Measurements from ENCODE around the gene PDE11A. TPM values are rescaled to one million over a fixed set of nuclear protein-coding genes. Genes with fewer than 3 reads are reported as not detected.
"Not testable (repeated sequence)": the region's sequence is repeated elsewhere in the genome, so short reads cannot be mapped to it uniquely, and the experiment has no call there.

The PDE11A gene
- total and polyA plus RNA-seq, 10 donors = 0.02 to 1.2 (median 0.22) TPM; not detected in 3

GRCh38 chr2:177970670-177971454, 101.7 kb downstream of the PDE11A start:
- Histone ChIP-seq H3K9me3 (peaks cover 0 to 4% (median 0%) of the 10 kb centered on the region in 8 donors), H3K4me1 (no peaks in the 10 kb centered on the region), H3K36me3 (no peaks in the 10 kb centered on the region), H3K27ac (no peak overlapping the region), H3K4me3 (no peak overlapping the region), H3K27me3 (replicated peaks in 1 of 7) (no peaks in the 10 kb centered on the region)
- intact Hi-C loops (cut with DNase I; ENCODE audit: low total_unique reads) = no loop called here
- WGBS, 5 donors = 86 to 93% (median 87%) methylated on average over 3 of the region's 3 CpGs
- TF ChIP-seq, protein P1, sequence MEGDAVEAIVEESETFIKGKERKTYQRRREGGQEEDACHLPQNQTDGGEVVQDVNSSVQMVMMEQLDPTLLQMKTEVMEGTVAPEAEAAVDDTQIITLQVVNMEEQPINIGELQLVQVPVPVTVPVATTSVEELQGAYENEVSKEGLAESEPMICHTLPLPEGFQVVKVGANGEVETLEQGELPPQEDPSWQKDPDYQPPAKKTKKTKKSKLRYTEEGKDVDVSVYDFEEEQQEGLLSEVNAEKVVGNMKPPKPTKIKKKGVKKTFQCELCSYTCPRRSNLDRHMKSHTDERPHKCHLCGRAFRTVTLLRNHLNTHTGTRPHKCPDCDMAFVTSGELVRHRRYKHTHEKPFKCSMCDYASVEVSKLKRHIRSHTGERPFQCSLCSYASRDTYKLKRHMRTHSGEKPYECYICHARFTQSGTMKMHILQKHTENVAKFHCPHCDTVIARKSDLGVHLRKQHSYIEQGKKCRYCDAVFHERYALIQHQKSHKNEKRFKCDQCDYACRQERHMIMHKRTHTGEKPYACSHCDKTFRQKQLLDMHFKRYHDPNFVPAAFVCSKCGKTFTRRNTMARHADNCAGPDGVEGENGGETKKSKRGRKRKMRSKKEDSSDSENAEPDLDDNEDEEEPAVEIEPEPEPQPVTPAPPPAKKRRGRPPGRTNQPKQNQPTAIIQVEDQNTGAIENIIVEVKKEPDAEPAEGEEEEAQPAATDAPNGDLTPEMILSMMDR (IDR thresholded peaks at IDR 0.05 in 8 of 11, conservative IDR thresholded peaks at IDR 0.05 in 3 of 11) = no peak
- TF ChIP-seq POLR2AphosphoS5 (IDR thresholded peaks at IDR 0.05) = no peak
- TF ChIP-seq POLR2A (IDR thresholded peaks at IDR 0.05) = no peak
- DNase-seq = no peak

GRCh38 chr2:177964892-177965291, 107.7 kb downstream of the PDE11A start:
- Histone ChIP-seq H3K27ac (no peak overlapping the region), H3K9me3 (peaks cover 0 to 4% (median 0%) of the 10 kb centered on the region in 8 donors), H3K4me1 (no peaks in the 10 kb centered on the region), H3K4me3 (no peak overlapping the region), H3K36me3 (no peaks in the 10 kb centered on the region), H3K27me3 (replicated peaks in 1 of 7) (no peaks in the 10 kb centered on the region)
- intact Hi-C loops (cut with DNase I; ENCODE audit: low total_unique reads) = no loop called here
- 40 to 85% (median 65%) methylated on average over 1 of the region's 1 CpG for WGBS, 5 donors
- TF ChIP-seq POLR2A (IDR thresholded peaks at IDR 0.05) (no peak), POLR2AphosphoS5 (IDR thresholded peaks at IDR 0.05) (no peak)
- TF ChIP-seq, protein P1 (IDR thresholded peaks at IDR 0.05 in 8 of 11, conservative IDR thresholded peaks at IDR 0.05 in 3 of 11) = no peak
- DNase-seq = no peak

GRCh38 chr2:177952151-177952550, 120.4 kb downstream of the PDE11A start:
- Histone ChIP-seq H3K27me3 (replicated peaks in 1 of 7) (peaks cover 0 to 6% (median 0%) of the 10 kb centered on the region in 7 donors), H3K4me3 (no peak overlapping the region), H3K4me1 (no peaks in the 10 kb centered on the region), H3K9me3 (peaks cover 0 to 6% (median 0%) of the 10 kb centered on the region in 8 donors), H3K36me3 (no peaks in the 10 kb centered on the region), H3K27ac (no peak overlapping the region)
- 55 to 90% (median 59%) methylated on average over 1 of the region's 1 CpG for WGBS, 5 donors
- no peak for DNase-seq
- intact Hi-C loops (cut with DNase I; ENCODE audit: low total_unique reads) = no loop called here
- TF ChIP-seq POLR2AphosphoS5 (IDR thresholded peaks at IDR 0.05) (no peak), POLR2A (IDR thresholded peaks at IDR 0.05) (no peak)
- TF ChIP-seq, protein P1 (IDR thresholded peaks at IDR 0.05 in 8 of 11, conservative IDR thresholded peaks at IDR 0.05 in 3 of 11) = no peak

DNA sequence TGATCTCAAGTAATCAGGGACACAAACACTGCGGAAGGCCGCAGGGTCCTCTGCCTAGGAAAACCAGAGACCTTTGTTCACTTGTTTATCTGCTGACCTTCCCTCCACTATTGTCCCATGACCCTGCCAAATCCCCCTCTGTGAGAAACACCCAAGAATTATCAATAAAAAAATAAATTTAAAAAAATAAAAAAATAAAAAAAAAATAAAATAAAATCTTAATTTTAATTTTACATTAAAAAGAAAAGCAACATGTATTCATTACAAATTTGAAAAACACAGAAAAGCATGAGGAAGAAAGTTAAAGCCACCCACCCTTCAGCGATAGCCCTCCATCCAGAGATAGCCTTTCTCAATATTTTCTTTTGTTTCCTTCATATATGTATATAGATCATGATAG, 125.0 kb downstream of the PDE11A start:
- H3K4me1 ChIP-seq; H3K9me3 ChIP-seq; H3K36me3 ChIP-seq; H3K4me3 ChIP-seq; H3K27me3 ChIP-seq (replicated peaks in 1 of 7); DNase-seq; intact Hi-C loops (cut with DNase I; ENCODE audit: low total_unique reads); H3K27ac ChIP-seq: not testable (repeated sequence)
- WGBS, 5 donors = 97 to 100% (median 98%) methylated on average over 1 to 3 of the region's 3 CpGs

DNA sequence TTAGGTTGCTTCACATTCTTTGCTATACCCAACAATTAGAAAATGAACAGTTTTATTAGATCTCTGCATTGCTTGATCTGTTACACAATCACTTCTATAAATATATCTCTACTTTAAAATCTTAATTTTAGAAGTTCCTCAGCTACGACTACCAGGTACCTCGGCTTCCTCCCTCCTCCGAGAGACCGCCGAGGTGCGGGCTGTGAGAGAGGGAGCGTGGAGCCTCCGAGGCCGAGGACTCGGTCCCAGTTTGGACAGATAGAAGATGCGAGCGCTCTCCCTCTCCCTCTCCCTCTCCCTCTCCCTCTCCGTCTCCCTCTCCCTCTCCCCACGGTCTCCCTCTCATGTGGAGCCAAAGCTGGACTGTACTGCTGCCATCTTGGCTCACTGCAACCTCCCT, 128.0 kb downstream of the PDE11A start:
- H3K27me3 ChIP-seq (replicated peaks in 1 of 7); H3K36me3 ChIP-seq; DNase-seq; H3K4me3 ChIP-seq; H3K4me1 ChIP-seq; H3K27ac ChIP-seq; H3K9me3 ChIP-seq; intact Hi-C loops (cut with DNase I; ENCODE audit: low total_unique reads): not testable (repeated sequence)
- WGBS, 5 donors = 90 to 96% (median 95%) methylated on average over 12 to 14 of the region's 14 CpGs
